A549 (cell line): ENCODE measurements around the gene MOXD1. TPM values are rescaled to one million over a fixed set of nuclear protein-coding genes. Genes with fewer than 3 reads are reported as not detected.

ENCODE experiments used
- ATAC-seq, 2 experiments: fragments of 200-7000 bp in 1 of 2; fragments of >200 bp in 1 of 2; cut with Nextera tagmentation in 1 of 2; cut with Tn5 transposase in 1 of 2; 3 replicates each; pipeline versions ENCODE4 v1.8.0 to v1.9.1; 2018 to 2020; ENCODE audit warnings: mild to moderate bottlenecking in 1 of 2, moderate library complexity in 1 of 2
- CTCF ChIA-PET: fragments of 300-600 bp; sonication (Branson Sonifier 250); formaldehyde crosslinking; extraction: SDS; loops from one replicate; lab custom pipeline; 2021; ENCODE audit warnings: antibody characterized with exemption, inconsistent platforms; lab: Yijun Ruan, JAX
- POLR2A ChIA-PET: fragments of 350-600 bp; formaldehyde crosslinking; extraction: SDS; loops from one replicate; lab custom pipeline; 2021; ENCODE audit warnings: antibody characterized with exemption, inconsistent platforms; lab: Yijun Ruan, JAX
- DNase-seq, 2 experiments: peaks; one replicate each; pipeline versions ENCODE4 v3.0.0 to v3.0.0-alpha.2; 2011 to 2016; ENCODE audit warnings: low read depth in 1 of 2, low spot score in 1 of 2
- FAIRE-seq: peaks from 2 replicates; lab custom pipeline; 2011; peaks lifted over from hg19 to GRCh38; lab: Jason Lieb, UNC
- H3K27ac ChIP-seq, 2 experiments: fragments of >200 bp; sonication (Bioruptor Twin); formaldehyde crosslinking; 3 replicates each; pipeline ENCODE4 v1.5.1; 2016 to 2017
- H3K4me1 ChIP-seq: fragments of >200 bp; sonication (Bioruptor Twin); formaldehyde crosslinking; 3 replicates; pipeline ENCODE4 v1.6.1; 2016
- H3K4me2 ChIP-seq: fragments of >200 bp; sonication (Bioruptor Twin); formaldehyde crosslinking; 3 replicates; pipeline ENCODE4 v1.6.1; 2016
- H3K4me3 ChIP-seq: fragments of >200 bp; sonication (Bioruptor Twin); formaldehyde crosslinking; 3 replicates; pipeline ENCODE4 v1.5.1; 2016
- H3K9me3 ChIP-seq: fragments of >200 bp; sonication (Bioruptor Twin); formaldehyde crosslinking; 3 replicates; pipeline ENCODE4 v1.6.1; 2016
- CBX8 ChIP-seq: fragments of 200-600 bp; sonication (generic); IDR thresholded peaks from 2 replicates; pipeline ENCODE4 v1.6.1; 2016
- EHF ChIP-seq: fragments of 250-450 bp; sonication (Bioruptor Pico); IDR thresholded peaks from 2 replicates; pipeline ENCODE4 v1.5.0; 2020; ENCODE audit warnings: mild to moderate bottlenecking
- EHMT2 ChIP-seq: fragments of 200-600 bp; sonication (generic); IDR thresholded peaks from 2 replicates; pipeline ENCODE4 v1.6.1; 2016; ENCODE audit warnings: antibody characterized with exemption, low read depth, mild to moderate bottlenecking, moderate library complexity
- ELK1 ChIP-seq: fragments of 150-350 bp; IDR thresholded peaks from 2 replicates; pipeline ENCODE4 v1.6.1; 2014; ENCODE audit warnings: low read depth, mild to moderate bottlenecking, low read length
- EP300 ChIP-seq, 2 experiments: fragments of >200 bp; sonication (Bioruptor Twin); formaldehyde crosslinking; IDR thresholded peaks; 2 replicates in 1 of 2; 3 replicates in 1 of 2; pipeline ENCODE4 v1.6.1; 2016 to 2017
- FOSB ChIP-seq: fragments of 250-450 bp; sonication (Bioruptor Pico); IDR thresholded peaks from 2 replicates; pipeline ENCODE4 v1.5.0; 2020; ENCODE audit warnings: mild to moderate bottlenecking, moderate library complexity
- FOXS1 ChIP-seq: fragments of 250-450 bp; sonication (Bioruptor Pico); IDR thresholded peaks from 2 replicates; pipeline ENCODE4 v1.5.0; 2020; ENCODE audit warnings: mild to moderate bottlenecking, moderate library complexity
- GATA3 ChIP-seq: IDR thresholded peaks from 2 replicates; pipeline ENCODE4 v1.6.1; 2012; ENCODE audit warnings: borderline replicate concordance
- HES2 ChIP-seq: fragments of >200 bp; sonication (Bioruptor Twin); formaldehyde crosslinking; IDR thresholded peaks from 2 replicates; pipeline ENCODE4 v1.6.1; 2016
- HOXA7 ChIP-seq: fragments of 250-450 bp; sonication (Bioruptor Pico); IDR thresholded peaks from 2 replicates; pipeline ENCODE4 v1.5.0; 2020; ENCODE audit warnings: mild to moderate bottlenecking, moderate library complexity
- KDM1A ChIP-seq: fragments of 200-600 bp; sonication (generic); IDR thresholded peaks from 2 replicates; pipeline ENCODE4 v1.6.1; 2016; ENCODE audit warnings: low read depth, mild to moderate bottlenecking
- NFE2L2 ChIP-seq: fragments of 150-350 bp; conservative IDR thresholded peaks from 2 replicates; pipeline ENCODE4 v1.6.1; 2014; ENCODE audit warnings: low read length
- NPAS2 ChIP-seq: fragments of 250-450 bp; sonication (Bioruptor Pico); IDR thresholded peaks from 2 replicates; pipeline ENCODE4 v1.8.0; 2022; ENCODE audit warnings: mild to moderate bottlenecking, moderate library complexity, borderline replicate concordance
- PHF8 ChIP-seq: fragments of 200-600 bp; sonication (generic); IDR thresholded peaks from 2 replicates; pipeline ENCODE4 v1.6.1; 2016; ENCODE audit warnings: low read depth, mild to moderate bottlenecking, antibody characterized with exemption, moderate library complexity, borderline replicate concordance
- RNF2 ChIP-seq: fragments of 200-600 bp; sonication (generic); IDR thresholded peaks from 2 replicates; pipeline ENCODE4 v1.6.1; 2016; ENCODE audit warnings: low read depth, mild to moderate bottlenecking, antibody characterized with exemption, moderate library complexity, borderline replicate concordance
- SMC3 ChIP-seq: fragments of >200 bp; sonication (Bioruptor Twin); formaldehyde crosslinking; IDR thresholded peaks from 3 replicates; pipeline ENCODE4 v1.6.1; 2018; ENCODE audit warnings: inconsistent platforms
- TP53 ChIP-seq: fragments of 250-450 bp; sonication (Bioruptor Pico); IDR thresholded peaks from 2 replicates; pipeline ENCODE4 v1.5.0; 2021; ENCODE audit warnings: mild to moderate bottlenecking, moderate library complexity
- ZFP36 ChIP-seq: fragments of 450-650 bp; IDR thresholded peaks from 2 replicates; pipeline ENCODE4 v1.6.1; 2014; ENCODE audit warnings: borderline replicate concordance; ENCODE audit not compliant: partially characterized antibody
- ZNF302 ChIP-seq: fragments of 250-450 bp; sonication (Bioruptor Pico); IDR thresholded peaks from 2 replicates; pipeline ENCODE4 v1.9.0; 2021; ENCODE audit warnings: inconsistent platforms, mild to moderate bottlenecking, moderate library complexity
- WGBS: methylation state at CpG from one replicate; pipeline ENCODE4 v1.1.6; 2017; ENCODE audit errors: missing lambda C conversion rate; 5-methylcytosine and 5-hydroxymethylcytosine counted together
- polyA plus RNA-seq, 4 experiments: library from polyadenylated mRNA; depleted of rRNA in 3 of 4; stranded (reverse); fragments of >200 nt; fragmentation: RNase III in 1 of 4; extraction: RNeasy Plus Mini Kit Qiagen cat#74134 plus additional on column Dnase treatment in 1 of 4; gene quantifications; 2 replicates in 3 of 4; 3 replicates in 1 of 4; pipeline ENCODE4 v1.2.3, GENCODE V29; 2011 to 2017
- TF ChIP-seq, protein P1 (sequence below): fragments of 250-450 bp; sonication (Bioruptor Pico); IDR thresholded peaks from 2 replicates; pipeline ENCODE4 v1.5.0; 2021; ENCODE audit warnings: mild to moderate bottlenecking, moderate library complexity, borderline replicate concordance
- TF ChIP-seq, protein P2 (sequence below): fragments of 450-650 bp; IDR thresholded peaks from 2 replicates; pipeline ENCODE4 v1.6.1; 2014; ENCODE audit warnings: antibody characterized with exemption

MOXD1 gene
- polyA plus RNA-seq, 2 of the 4 experiments (the other 2 are of a cell fraction): 1.4 to 2.4 TPM

- TF ChIP-seq ELK1: no peak
- TF ChIP-seq GATA3: no peak
- no peak for TF ChIP-seq RNF2
- TF ChIP-seq ZNF302 (CRISPR knock-in tag): no peak
Measured at GRCh38 chr6:132392792-132393191, 8.5 kb downstream of the MOXD1 start (continued).

DNA sequence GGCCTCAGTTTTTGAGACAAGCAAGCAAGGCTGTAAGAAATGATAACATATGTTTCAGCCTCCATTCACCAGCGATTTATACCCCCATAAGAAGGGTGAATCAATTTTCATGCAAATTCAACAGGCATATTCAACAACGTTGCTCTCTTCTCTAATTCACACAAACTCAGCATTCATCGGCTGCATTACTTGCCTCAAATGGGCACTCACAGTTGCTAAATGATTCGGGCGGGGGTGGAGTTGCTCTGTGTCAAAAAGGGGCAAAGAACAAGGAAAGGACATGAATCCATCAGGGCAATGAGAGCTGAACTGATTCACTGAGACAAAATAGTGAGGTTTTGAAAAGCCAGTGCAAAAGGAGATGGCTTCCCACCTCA, 9.0 kb downstream of the MOXD1 start:
- Histone ChIP-seq H3K4me3 (no peak overlapping the region), H3K4me1 (no peaks in the 10 kb centered on the region), H3K4me2 (no peak overlapping the region), H3K9me3 (peaks cover 4% of the 10 kb centered on the region; the same call in 2 of the 3 replicates), H3K27ac (no peak overlapping the region)
- no peak for FAIRE-seq
- CTCF ChIA-PET: interaction anchor here (0.6 to 6.3 kb wide), 6 partner anchors 25 to 477 kb away, joined by 3 to 32 read pairs (median 3); no protein-coding TSS in a partner anchor
- DNase-seq: no peak
- POLR2A ChIA-PET: no interaction called here
- WGBS: 79% methylated on average over 5 of the region's 5 CpGs
- ATAC-seq: no peak
- no peak for TF ChIP-seq ZFP36

DNA sequence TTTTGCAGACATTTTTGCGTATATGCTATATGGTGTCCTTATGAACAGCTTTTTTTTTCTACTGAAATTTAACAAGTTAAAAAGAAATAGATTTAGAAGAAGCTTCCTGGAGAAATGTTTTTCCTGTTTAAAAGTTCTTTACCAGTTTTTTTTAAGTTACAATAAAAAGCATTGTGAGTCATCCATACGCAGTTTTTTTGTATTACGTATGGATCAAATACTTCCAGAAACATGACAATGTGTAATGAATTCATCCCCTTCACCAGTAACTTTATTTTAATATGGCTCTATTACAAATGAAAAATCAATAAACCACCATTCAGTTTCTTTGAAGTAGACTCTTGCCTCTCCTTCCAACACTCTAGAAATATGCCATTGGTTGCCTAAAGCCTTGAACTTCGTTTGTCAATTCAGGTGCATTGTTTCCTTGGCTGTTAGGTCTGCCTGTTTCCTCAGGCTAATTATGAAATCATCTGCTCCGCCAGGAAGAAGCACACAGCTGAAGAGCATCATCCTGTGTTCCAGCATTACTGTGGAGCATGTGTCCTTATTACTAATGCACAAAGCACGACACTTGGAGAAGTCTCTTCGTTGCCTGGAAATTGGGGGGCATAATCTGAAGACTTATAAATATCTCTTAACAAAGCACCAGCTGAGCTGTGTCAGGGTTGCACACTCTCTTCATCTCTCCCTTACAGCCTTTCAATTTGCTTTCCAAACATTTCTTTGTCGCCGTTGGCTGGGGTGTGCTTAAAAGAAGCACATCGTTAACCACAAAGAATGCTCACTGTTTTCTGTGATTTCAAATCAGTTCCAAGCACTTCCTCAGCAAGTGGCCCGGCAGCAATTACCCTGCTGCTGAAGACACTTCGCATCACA, 9.6 kb downstream of the MOXD1 start:
- FAIRE-seq (no peak), ATAC-seq (no peak), DNase-seq (no peak)
- TF ChIP-seq HES2 (no peak), RNF2 (no peak), ZFP36 (no peak)
- TF ChIP-seq, protein P1, sequence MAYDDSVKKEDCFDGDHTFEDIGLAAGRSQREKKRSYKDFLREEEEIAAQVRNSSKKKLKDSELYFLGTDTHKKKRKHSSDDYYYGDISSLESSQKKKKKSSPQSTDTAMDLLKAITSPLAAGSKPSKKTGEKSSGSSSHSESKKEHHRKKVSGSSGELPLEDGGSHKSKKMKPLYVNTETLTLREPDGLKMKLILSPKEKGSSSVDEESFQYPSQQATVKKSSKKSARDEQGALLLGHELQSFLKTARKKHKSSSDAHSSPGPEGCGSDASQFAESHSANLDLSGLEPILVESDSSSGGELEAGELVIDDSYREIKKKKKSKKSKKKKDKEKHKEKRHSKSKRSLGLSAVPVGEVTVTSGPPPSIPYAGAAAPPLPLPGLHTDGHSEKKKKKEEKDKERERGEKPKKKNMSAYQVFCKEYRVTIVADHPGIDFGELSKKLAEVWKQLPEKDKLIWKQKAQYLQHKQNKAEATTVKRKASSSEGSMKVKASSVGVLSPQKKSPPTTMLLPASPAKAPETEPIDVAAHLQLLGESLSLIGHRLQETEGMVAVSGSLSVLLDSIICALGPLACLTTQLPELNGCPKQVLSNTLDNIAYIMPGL: no peak
- ChIA-PET POLR2A (no interaction called here), CTCF (interaction anchor here (0.6 to 6.3 kb wide), 5 partner anchors 91 to 477 kb away, joined by 3 to 32 read pairs (median 3); partner anchors contain the start of gene CCN2)
- no peaks in the 10 kb centered on the region for H3K4me1 ChIP-seq
- no peak overlapping the region for H3K27ac ChIP-seq
- no peak overlapping the region for H3K4me2 ChIP-seq
- H3K9me3 ChIP-seq: peaks cover 4% of the 10 kb centered on the region; the same call in 2 of the 3 replicates
- H3K4me3 ChIP-seq: no peak overlapping the region
- 79% methylated on average over 11 of the region's 12 CpGs for WGBS

- CTCF ChIA-PET: interaction anchor here (6.3 kb wide), 1 partner anchor 90 kb away, joined by 32 read pairs; no protein-coding TSS in a partner anchor
- H3K4me1 ChIP-seq: no peaks in the 10 kb centered on the region
- no peak for ATAC-seq
- H3K4me3 ChIP-seq: no peak overlapping the region
- H3K27ac ChIP-seq: no peak overlapping the region
- 50% methylated on average over 4 of the region's 4 CpGs for whole genome bisulfite sequencing
- no peak for DNase-seq
- FAIRE-seq: no peak
- peaks cover 4% of the 10 kb centered on the region; the same call in 2 of the 3 replicates for H3K9me3 ChIP-seq
- TF ChIP-seq EHMT2 (no peak), HOXA7 (CRISPR knock-in tag) (no peak), EP300 (IDR thresholded peaks at IDR 0.05) (no peak), FOSB (CRISPR knock-in tag) (no peak), NFE2L2 (no peak), PHF8 (no peak), NPAS2 (CRISPR knock-in tag) (no peak), FOXS1 (CRISPR knock-in tag) (no peak), EHF (no peak), KDM1A (no peak), TP53 (CRISPR knock-in tag) (no peak), CBX8 (no peak), SMC3 (no peak)
- TF ChIP-seq, protein P2, sequence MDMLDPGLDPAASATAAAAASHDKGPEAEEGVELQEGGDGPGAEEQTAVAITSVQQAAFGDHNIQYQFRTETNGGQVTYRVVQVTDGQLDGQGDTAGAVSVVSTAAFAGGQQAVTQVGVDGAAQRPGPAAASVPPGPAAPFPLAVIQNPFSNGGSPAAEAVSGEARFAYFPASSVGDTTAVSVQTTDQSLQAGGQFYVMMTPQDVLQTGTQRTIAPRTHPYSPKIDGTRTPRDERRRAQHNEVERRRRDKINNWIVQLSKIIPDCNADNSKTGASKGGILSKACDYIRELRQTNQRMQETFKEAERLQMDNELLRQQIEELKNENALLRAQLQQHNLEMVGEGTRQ: no peak
- TF ChIP-seq, all 56 proteins: peak for 0
- H3K4me2 ChIP-seq: no peak overlapping the region
- POLR2A ChIA-PET: no interaction called here
Measured at GRCh38 chr6:132390451-132390850, 10.8 kb downstream of the MOXD1 start.
